GM12874 (cell line): ENCODE results near the gene CDKN2B-AS1.

Experiments
- CTCF ChIP-seq: IDR thresholded peaks from 2 replicates; pipeline ENCODE4 v1.5.1; 2011; ENCODE audit warnings: low read depth, mild to moderate bottlenecking, control low read depth, low read length, moderate library complexity; ENCODE audit not compliant: insufficient read depth

Gene CDKN2B-AS1

GRCh38 chr9:22102146-22103053, 107.8 kb downstream of the CDKN2B-AS1 start:
- no peak for TF ChIP-seq CTCF

- TF ChIP-seq CTCF = no peak
Measured at GRCh38 chr9:22103685-22104575, 109.3 kb downstream of the CDKN2B-AS1 start.

GRCh38 chr9:22105005-22105722, 110.6 kb downstream of the CDKN2B-AS1 start:
- no peak for TF ChIP-seq CTCF

GRCh38 chr9:22107202-22108045, 112.8 kb downstream of the CDKN2B-AS1 start:
- no peak for TF ChIP-seq CTCF

GRCh38 chr9:22108581-22109370, 114.2 kb downstream of the CDKN2B-AS1 start:
- no peak for TF ChIP-seq CTCF
